Calu3 (cell line): ENCODE measurements around the gene CLASP1. TPM values are rescaled to one million over a fixed set of nuclear protein-coding genes. Genes with fewer than 3 reads are reported as not detected.

Experiments
- BruUV-seq: library from RNA; stranded (reverse); fragments of 400-500 nt; replicated peaks from 2 replicates; lab custom pipeline; 2021; lab: Mats Ljungman, UMichigan
- CTCF ChIA-PET: fragments of 300-600 bp; sonication (Branson Sonifier 250); formaldehyde crosslinking; loops from one replicate; lab custom pipeline; 2022; ENCODE audit warnings: antibody characterized with exemption; lab: Charles Lee
- DNase-seq: peaks from one replicate; pipeline ENCODE4 v3.0.0; 2022
- H3K27ac Mint-ChIP-seq: one replicate; pipeline ENCODE4 v1.8.0; 2022; ENCODE audit warnings: mixed read lengths; ENCODE audit not compliant: unreplicated experiment
- H3K27me3 Mint-ChIP-seq: one replicate; pipeline ENCODE4 v1.8.0; 2022; ENCODE audit warnings: mixed read lengths; ENCODE audit not compliant: unreplicated experiment
- H3K36me3 Mint-ChIP-seq: one replicate; pipeline ENCODE4 v1.8.0; 2022; ENCODE audit warnings: mild to moderate bottlenecking, moderate library complexity, mixed read lengths; ENCODE audit not compliant: insufficient read depth, unreplicated experiment
- H3K4me1 Mint-ChIP-seq: one replicate; pipeline ENCODE4 v1.8.0; 2022; ENCODE audit warnings: mild to moderate bottlenecking, low read depth, mixed read lengths; ENCODE audit not compliant: unreplicated experiment
- H3K4me3 Mint-ChIP-seq: one replicate; pipeline ENCODE4 v1.8.0; 2022; ENCODE audit warnings: mild to moderate bottlenecking, low read depth, moderate library complexity, mixed read lengths; ENCODE audit not compliant: unreplicated experiment
- H3K9me3 Mint-ChIP-seq: one replicate; pipeline ENCODE4 v1.8.0; 2022; ENCODE audit warnings: low read depth, mixed read lengths; ENCODE audit not compliant: unreplicated experiment
- intact Hi-C: fragments of 100-400 bp; cut with micrococcal nuclease; formaldehyde crosslinking; loops from one replicate; pipeline ENCODE4 v1.10.0; 2022; ENCODE audit not compliant: unreplicated experiment
- total RNA-seq: library from RNA; stranded (reverse); gene quantifications from 2 replicates; pipeline ENCODE4 v1.2.3, GENCODE V29; 2022
- TF ChIP-seq, protein P1 (sequence below): fragments of 200-600 bp; IDR thresholded peaks from one replicate; pipeline ENCODE4 v1.8.0; 2022; ENCODE audit warnings: antibody characterized with exemption; ENCODE audit not compliant: unreplicated experiment

The CLASP1 gene
- total RNA-seq, 1 experiment from 2014 or later = 59.7 TPM

DNA sequence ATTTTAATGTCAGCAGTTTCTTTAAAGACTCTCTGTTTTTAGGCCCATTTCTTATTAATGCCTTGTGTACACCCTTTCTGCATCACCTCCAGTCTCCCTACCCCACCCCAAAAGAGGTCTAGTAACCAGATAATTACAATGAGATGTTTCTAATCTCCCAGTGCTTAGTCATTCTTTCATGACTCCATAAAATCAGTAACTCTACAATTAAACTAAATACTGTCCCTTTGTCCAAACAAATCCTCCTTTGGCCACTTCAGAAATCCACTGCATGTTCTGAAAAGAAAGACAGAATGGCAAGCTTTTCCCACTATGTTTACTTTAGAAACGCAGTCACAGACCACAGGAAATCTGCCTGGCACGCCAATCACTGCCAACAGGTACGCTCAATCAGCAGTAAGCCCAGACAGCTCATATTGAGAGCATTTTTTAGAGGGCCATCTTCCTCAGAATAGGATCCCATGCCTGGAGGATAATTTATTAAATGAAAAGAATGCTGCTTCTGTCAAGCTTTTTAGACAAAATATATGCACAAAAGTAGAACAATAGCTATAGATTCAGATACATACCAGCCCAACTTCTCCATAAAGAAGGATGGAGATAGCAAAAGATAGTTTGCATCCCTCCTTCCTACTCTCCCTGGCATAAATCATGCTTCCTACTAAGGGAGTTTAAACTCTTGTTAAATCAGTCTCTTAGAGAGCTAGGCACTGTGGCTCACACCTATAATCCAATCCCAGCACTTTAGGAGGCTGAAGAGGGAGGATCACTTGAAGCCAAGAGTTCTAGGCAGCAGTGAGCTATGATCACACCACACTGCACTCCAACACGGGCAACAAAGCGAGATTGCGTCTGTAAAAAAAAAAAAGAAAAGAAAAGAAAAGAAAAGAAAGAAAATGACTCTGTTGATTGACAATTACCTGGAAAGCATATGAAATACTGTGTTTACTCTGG, 14.6 kb downstream of the CLASP1 start:
- intact Hi-C loops = no loop called here
- H3K27ac Mint-ChIP-seq = peak overlapping the region; percentile 97
- peaks cover 25% of the 10 kb centered on the region for H3K36me3 Mint-ChIP-seq
- BruUV-seq = no TSS peak
- H3K9me3 Mint-ChIP-seq = peaks cover 2% of the 10 kb centered on the region
- CTCF ChIA-PET = interaction anchor here (0.6 to 1.0 kb wide), 4 partner anchors 15 to 102 kb away, joined by 3 to 4 read pairs (median 4); partner anchors contain the start of genes CLASP1 and NIFK
- peak; percentile 45 for DNase-seq
- H3K27me3 Mint-ChIP-seq = no peaks in the 10 kb centered on the region
- H3K4me3 Mint-ChIP-seq = peak overlapping the region; percentile 41
- TF ChIP-seq, protein P1, sequence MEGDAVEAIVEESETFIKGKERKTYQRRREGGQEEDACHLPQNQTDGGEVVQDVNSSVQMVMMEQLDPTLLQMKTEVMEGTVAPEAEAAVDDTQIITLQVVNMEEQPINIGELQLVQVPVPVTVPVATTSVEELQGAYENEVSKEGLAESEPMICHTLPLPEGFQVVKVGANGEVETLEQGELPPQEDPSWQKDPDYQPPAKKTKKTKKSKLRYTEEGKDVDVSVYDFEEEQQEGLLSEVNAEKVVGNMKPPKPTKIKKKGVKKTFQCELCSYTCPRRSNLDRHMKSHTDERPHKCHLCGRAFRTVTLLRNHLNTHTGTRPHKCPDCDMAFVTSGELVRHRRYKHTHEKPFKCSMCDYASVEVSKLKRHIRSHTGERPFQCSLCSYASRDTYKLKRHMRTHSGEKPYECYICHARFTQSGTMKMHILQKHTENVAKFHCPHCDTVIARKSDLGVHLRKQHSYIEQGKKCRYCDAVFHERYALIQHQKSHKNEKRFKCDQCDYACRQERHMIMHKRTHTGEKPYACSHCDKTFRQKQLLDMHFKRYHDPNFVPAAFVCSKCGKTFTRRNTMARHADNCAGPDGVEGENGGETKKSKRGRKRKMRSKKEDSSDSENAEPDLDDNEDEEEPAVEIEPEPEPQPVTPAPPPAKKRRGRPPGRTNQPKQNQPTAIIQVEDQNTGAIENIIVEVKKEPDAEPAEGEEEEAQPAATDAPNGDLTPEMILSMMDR = no peak
- H3K4me1 Mint-ChIP-seq = peaks cover 26% of the 10 kb centered on the region

DNA sequence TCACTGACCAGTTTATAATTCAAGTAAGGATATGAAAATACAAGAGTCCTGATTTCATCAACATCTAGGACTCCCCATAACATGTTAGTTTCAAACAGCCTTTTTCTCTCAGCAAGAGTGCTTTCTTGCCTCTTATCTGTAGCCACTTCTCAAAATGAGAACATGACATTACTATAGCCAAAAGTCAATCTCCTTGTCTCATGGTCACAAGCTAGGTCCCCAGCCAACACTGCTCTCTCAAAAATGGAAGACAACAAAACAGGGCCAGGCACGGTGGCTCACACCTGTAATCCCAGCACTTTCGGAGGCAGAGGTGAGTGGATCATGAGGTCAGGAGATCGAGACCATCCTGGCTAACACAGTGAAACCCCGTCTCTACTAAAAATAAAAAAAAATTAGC, 15.8 kb downstream of the CLASP1 start:
- CTCF ChIA-PET = interaction anchor here (0.6 to 0.9 kb wide), 2 partner anchors 66 to 85 kb away, joined by 4 to 7 read pairs; no protein-coding TSS in a partner anchor
- BruUV-seq = no TSS peak
- Mint-ChIP-seq H3K9me3 (no peaks in the 10 kb centered on the region), H3K4me3 (no peak overlapping the region), H3K4me1 (peaks cover 26% of the 10 kb centered on the region), H3K36me3 (peaks cover 18% of the 10 kb centered on the region), H3K27ac (peak overlapping the region; percentile 6), H3K27me3 (no peaks in the 10 kb centered on the region)
- DNase-seq = no peak
- TF ChIP-seq, protein P1 = no peak
- intact Hi-C loops = no loop called here

DNA sequence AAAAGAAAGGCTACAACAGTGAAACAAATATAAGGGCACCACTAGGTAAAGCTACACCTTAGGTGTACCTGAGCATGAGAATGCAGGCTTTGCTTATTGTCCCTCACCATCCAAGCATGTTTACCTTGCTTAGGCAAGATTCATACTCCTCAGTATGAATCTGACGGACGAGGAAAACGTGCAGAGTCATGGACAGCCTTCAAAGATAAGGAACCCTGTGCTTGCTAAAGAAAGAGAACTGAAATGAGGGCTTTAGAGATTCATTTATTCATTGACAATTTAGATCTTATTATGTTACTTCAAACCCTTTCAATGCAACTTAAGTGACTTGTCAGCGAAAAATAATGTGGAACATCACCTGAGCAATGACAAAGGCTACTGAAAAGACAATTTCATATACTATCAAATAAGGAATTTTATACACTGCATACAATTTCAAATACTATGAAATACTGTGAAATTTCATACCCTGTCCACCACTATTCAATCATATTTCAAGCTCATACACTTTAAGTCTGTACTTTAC, 21.7 kb downstream of the CLASP1 start:
- TF ChIP-seq, protein P1 = no peak
- Mint-ChIP-seq H3K27me3 (no peaks in the 10 kb centered on the region), H3K36me3 (no peaks in the 10 kb centered on the region), H3K4me1 (peaks cover 8% of the 10 kb centered on the region), H3K4me3 (no peak overlapping the region), H3K27ac (no peak overlapping the region), H3K9me3 (peaks cover 3% of the 10 kb centered on the region)
- no peak for DNase-seq
- BruUV-seq = no TSS peak
- CTCF ChIA-PET = interaction anchor here (0.7 to 0.8 kb wide), 2 partner anchors 21 to 22 kb away, joined by 3 to 4 read pairs; no protein-coding TSS in a partner anchor
- intact Hi-C loops = no loop called here

DNA sequence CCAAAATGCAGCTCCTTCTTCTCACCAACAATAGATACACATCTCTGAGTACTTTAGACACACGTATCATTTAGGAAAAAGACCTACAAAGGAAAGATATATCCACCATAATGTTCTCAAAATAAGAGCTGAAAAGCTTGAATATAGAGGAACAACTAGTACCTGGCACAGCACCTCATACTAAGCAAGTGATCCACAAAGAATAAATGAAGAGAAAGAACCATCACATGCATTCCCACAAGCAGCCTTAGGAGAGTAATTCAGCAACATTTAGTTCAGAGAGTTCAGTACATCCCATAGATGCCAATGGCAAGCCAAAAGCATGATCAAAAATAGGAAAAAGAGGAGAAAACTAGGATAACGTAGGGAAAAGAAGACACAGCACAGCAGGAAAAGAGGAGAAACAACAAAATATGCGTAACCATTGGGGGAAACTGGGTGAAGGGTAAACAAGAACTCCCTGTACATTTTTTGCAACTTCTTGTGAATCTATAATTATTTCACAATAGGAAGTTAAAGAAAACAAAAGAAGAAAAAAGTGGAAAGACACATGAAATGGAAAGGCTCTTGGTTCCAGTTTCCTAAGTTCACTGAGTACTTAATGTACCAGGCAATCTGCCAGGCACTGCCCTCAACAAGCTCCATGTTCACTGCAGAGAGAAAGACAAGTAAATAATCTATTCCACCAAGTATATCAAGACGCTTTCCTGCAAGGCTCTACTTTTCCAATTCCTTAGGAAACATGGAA, 22.3 kb downstream of the CLASP1 start:
- CTCF ChIA-PET = interaction anchor here (0.7 kb wide), 1 partner anchor 23 kb away, joined by 4 read pairs; no protein-coding TSS in a partner anchor
- DNase-seq = no peak
- H3K27me3 Mint-ChIP-seq = no peaks in the 10 kb centered on the region
- TF ChIP-seq, protein P1 = no peak
- no peak overlapping the region for H3K27ac Mint-ChIP-seq
- peaks cover 3% of the 10 kb centered on the region for H3K9me3 Mint-ChIP-seq
- H3K36me3 Mint-ChIP-seq = no peaks in the 10 kb centered on the region
- H3K4me1 Mint-ChIP-seq = peaks cover 8% of the 10 kb centered on the region
- no TSS peak for BruUV-seq
- H3K4me3 Mint-ChIP-seq = no peak overlapping the region
- intact Hi-C loops = no loop called here
